Measurements from ENCODE around the gene ADAM15.

DNA sequence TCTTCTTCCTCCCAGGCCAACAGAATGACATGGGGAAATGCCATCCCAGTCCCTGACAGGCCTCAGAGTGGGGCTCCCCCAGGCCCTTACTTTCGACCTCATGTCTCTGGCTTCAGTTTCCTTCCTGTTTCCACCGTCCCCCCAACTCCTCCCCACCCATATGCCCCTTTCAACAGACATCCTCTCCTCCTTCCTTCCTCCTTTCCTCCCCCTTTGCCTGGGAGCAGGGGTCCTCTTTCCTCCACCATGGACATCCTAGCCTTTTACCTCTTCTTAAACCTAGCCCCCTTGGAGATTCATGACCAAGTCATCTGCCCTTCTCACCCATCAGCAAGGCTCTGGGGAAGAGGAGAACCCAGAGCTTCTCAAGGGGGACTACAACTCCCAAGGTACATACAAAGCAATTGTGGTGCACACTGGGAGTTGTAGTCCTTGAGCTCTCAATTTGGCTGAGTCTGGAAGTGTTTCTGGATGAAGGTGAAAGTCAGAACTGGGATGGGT lies 44.5 kb upstream of the ADAM15 start:
- TF ChIP-seq, protein P1, sequence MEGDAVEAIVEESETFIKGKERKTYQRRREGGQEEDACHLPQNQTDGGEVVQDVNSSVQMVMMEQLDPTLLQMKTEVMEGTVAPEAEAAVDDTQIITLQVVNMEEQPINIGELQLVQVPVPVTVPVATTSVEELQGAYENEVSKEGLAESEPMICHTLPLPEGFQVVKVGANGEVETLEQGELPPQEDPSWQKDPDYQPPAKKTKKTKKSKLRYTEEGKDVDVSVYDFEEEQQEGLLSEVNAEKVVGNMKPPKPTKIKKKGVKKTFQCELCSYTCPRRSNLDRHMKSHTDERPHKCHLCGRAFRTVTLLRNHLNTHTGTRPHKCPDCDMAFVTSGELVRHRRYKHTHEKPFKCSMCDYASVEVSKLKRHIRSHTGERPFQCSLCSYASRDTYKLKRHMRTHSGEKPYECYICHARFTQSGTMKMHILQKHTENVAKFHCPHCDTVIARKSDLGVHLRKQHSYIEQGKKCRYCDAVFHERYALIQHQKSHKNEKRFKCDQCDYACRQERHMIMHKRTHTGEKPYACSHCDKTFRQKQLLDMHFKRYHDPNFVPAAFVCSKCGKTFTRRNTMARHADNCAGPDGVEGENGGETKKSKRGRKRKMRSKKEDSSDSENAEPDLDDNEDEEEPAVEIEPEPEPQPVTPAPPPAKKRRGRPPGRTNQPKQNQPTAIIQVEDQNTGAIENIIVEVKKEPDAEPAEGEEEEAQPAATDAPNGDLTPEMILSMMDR (IDR thresholded peaks at IDR 0.05; ENCODE audit: low read length), result no peak
- no peak for TF ChIP-seq EZH2 (IDR thresholded peaks at IDR 0.05; ENCODE audit: borderline replicate concordance, low read length)

All from OCI-LY1 (cell line).